Measurements from ENCODE around the gene TBX2.

The TBX2 gene

GRCh38 chr17:61371606-61372005 lies 28.0 kb upstream of the TBX2 start:
- Histone ChIP-seq H3K27ac (no peak overlapping the region), H3K27me3 (no peaks in the 10 kb centered on the region), H3K4me1 (peaks cover 0 to 2% (median under 1%) of the 10 kb centered on the region in 4 donors), H3K4me3 (no peak overlapping the region), H3K36me3 (peaks cover 0 to 17% (median 4%) of the 10 kb centered on the region in 3 donors), H3K9me3 (no peaks in the 10 kb centered on the region)
- no peak for DNase-seq
- intact Hi-C loops (cut with DNase I; ENCODE audit: low total_unique reads), result no loop called here
- TF ChIP-seq CTCF (IDR thresholded peaks at IDR 0.05), result no peak

DNA sequence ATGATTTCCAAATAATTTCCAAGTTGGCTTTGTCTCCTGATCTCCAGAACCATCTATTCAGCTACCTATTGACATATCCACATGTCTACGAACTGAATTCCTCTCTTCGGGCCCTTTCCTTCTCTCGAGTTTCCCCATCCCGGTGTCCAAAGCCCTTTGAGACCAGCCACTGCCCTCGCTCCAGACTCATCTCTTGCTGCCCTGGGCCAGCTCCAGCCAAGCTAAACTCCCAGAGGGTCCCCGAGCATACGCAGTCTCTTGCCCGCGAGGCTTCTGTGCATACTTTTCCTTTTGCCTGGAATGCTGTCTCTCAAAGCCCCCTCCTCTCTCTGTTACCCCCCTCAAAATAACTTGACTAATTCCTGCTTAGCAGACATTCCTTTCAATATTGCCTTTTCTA lies 27.2 kb upstream of the TBX2 start:
- Histone ChIP-seq H3K36me3 (peaks cover 0 to 17% (median 4%) of the 10 kb centered on the region in 3 donors), H3K27me3 (no peaks in the 10 kb centered on the region), H3K4me1 (peaks cover 0 to 11% (median 8%) of the 10 kb centered on the region in 4 donors), H3K9me3 (no peaks in the 10 kb centered on the region), H3K27ac (no peak overlapping the region), H3K4me3 (no peak overlapping the region)
- DNase-seq, result no peak
- no peak for TF ChIP-seq CTCF (IDR thresholded peaks at IDR 0.05)
- intact Hi-C loops (cut with DNase I; ENCODE audit: low total_unique reads), result no loop called here

DNA sequence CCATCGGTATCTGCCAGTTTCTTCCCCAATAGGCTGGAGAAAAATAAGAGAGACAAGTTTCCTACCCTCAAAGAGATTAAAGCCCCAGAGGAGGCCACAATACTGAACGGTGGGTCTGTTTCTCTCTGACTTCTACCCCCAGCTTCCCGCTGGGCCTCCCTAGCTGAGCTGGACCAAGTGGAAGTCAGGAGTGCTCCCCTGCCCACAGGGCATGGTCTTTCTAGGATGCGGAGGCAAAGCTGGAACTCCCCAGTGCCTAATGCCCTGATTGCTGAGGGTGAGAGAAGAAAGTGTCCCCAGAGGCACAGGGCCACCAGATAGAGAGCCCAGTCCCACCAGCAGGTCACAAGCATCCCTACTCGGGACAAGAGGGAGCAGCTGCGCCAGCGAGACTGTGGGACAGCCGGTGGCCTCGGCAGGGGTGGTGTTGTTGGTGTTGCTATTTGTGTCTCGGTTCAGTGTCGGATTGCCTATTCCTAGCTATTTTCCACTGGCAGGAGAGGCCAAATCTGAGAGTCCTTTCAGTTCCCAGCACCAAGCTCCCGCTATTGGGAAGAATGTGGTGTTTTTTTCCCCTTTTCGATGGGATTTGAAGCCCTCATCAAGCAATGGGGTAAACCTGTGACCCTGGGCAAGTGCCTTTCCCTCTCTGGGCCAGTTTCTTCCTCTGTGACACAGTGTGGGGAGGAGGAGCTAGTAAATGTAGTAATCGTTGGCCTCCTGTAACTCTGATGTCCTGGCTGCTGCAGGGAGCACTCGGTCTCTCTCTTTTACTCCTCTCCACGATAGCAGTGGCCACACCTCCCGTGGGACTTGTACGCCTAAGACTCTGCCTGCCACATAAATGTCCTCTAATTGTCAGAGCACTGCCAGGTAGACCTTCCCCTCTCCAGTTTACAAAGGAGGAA lies 22.5 kb upstream of the TBX2 start:
- Histone ChIP-seq H3K9me3 (no peaks in the 10 kb centered on the region), H3K36me3 (no peaks in the 10 kb centered on the region), H3K27ac (peak overlapping the region; percentile 76 to 79), H3K27me3 (no peaks in the 10 kb centered on the region), H3K4me1 (peaks cover 0 to 37% (median 22%) of the 10 kb centered on the region in 4 donors), H3K4me3 (no peak overlapping the region)
- DNase-seq, result peak in 1 of 2 donors; percentile 10
- intact Hi-C loops (cut with DNase I; ENCODE audit: low total_unique reads), result no loop called here
- no peak for TF ChIP-seq CTCF (IDR thresholded peaks at IDR 0.05)

DNA sequence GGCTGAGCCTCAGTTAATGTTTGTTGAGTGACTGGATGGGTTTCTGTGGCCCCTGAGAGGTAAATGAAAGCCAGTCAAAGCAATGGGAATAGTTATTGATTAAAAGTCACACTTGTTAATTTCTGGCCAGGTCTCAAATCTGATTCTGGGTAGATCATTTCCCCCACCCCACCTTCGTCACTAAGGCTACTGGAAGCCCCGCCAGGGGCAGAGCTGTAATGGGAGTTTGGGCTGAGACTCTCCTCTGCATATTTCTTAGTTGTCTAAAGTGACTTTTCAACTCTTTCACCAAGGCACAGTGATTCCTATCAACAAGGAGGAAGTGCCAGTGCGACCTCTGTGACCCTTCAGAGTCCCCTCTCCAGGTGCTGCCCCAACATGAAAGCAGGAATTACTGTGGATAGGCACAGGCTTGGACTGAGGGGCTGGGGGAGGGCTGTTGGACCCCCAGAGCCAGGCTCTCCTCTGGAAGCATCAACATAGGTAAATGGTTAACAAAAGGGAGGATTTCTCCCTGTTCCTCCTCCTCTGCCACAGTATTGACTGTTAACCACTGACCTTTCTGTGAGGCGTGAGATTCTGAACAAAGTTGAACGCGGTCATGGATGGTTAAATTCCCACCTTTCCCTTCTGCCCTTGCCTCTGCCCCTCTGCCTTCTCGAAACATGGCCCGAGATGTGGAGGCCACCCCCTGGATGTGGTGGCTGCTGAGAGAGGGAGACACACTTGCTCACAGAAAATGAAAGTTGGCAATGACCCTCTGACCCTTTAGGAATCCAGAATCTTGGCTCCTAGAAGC lies 20.8 kb upstream of the TBX2 start:
- intact Hi-C loops (cut with DNase I; ENCODE audit: low total_unique reads), result no loop called here

More for the DNA sequence above, 20.8 kb upstream of the TBX2 start:
- TF ChIP-seq CTCF (IDR thresholded peaks at IDR 0.05), result no peak
- Histone ChIP-seq H3K4me3 (no peak overlapping the region), H3K4me1 (peaks cover 0 to 37% (median 22%) of the 10 kb centered on the region in 4 donors), H3K9me3 (no peaks in the 10 kb centered on the region), H3K27ac (peak overlapping the region; percentile 76 to 79), H3K27me3 (no peaks in the 10 kb centered on the region), H3K36me3 (no peaks in the 10 kb centered on the region)
- no peak for DNase-seq
